Liver (tissue), 9 donors: ENCODE results near the gene MPDZ. TPM values are rescaled to one million over a fixed set of nuclear protein-coding genes. Genes with fewer than 3 reads are reported as not detected.

Source experiments
- DNase-seq: peaks from one replicate; pipeline ENCODE4 v3.0.0-alpha.2; 2017; ENCODE audit warnings: low spot score
- H3K27ac ChIP-seq, 2 donors: one replicate each; pipeline ENCODE4 v1.7.0; 2013; ENCODE audit warnings: inconsistent platforms in 2 of 2, low read length in 2 of 2, control low read depth in 1 of 2, low read depth in 1 of 2, mild to moderate bottlenecking in 1 of 2
- H3K27me3 ChIP-seq, 4 donors: one replicate each; pipeline versions ENCODE4 v1.6.1 to v1.7.0; 2013; ENCODE audit warnings: low read length in 3 of 4, inconsistent platforms in 1 of 4, mild to moderate bottlenecking in 1 of 4, moderate library complexity in 1 of 4; ENCODE audit not compliant: control insufficient read depth in 4 of 4, insufficient read depth in 4 of 4
- H3K36me3 ChIP-seq, 4 donors: one replicate each; pipeline versions ENCODE4 v1.6.1 to v1.7.0; 2013; ENCODE audit warnings: low read length in 3 of 4, mild to moderate bottlenecking in 3 of 4, low read depth in 1 of 4, moderate library complexity in 1 of 4; ENCODE audit not compliant: control insufficient read depth in 4 of 4, insufficient read depth in 3 of 4
- H3K4me1 ChIP-seq, 4 donors: one replicate each; pipeline versions ENCODE4 v1.6.1 to v1.7.0; 2013; ENCODE audit warnings: low read length in 3 of 4, mild to moderate bottlenecking in 3 of 4, moderate library complexity in 1 of 4; ENCODE audit not compliant: control insufficient read depth in 4 of 4, insufficient read depth in 4 of 4
- H3K4me3 ChIP-seq, 3 donors: one replicate each; pipeline versions ENCODE4 v1.6.1 to v1.7.0; 2013; ENCODE audit warnings: low read length in 3 of 3, control low read depth in 1 of 3, low read depth in 1 of 3, mild to moderate bottlenecking in 1 of 3
- H3K9ac ChIP-seq, 2 donors: one replicate each; pipeline ENCODE4 v1.7.0; 2013; ENCODE audit warnings: low read length in 2 of 2, mild to moderate bottlenecking in 2 of 2, moderate library complexity in 2 of 2, control low read depth in 1 of 2, low read depth in 1 of 2
- H3K9me3 ChIP-seq, 4 donors: one replicate each; pipeline versions ENCODE4 v1.6.1 to v1.7.0; 2013; ENCODE audit warnings: low read length in 3 of 4; ENCODE audit not compliant: control insufficient read depth in 4 of 4
- EGR1 ChIP-seq, 2 donors: IDR thresholded peaks; 2 replicates each; pipeline ENCODE4 v1.6.1; 2016 to 2018; ENCODE audit warnings: antibody characterized with exemption in 2 of 2, low read depth in 2 of 2
- FOXA1 ChIP-seq: IDR thresholded peaks from 2 replicates; pipeline ENCODE4 v1.6.1; 2016; ENCODE audit warnings: antibody characterized with exemption
- FOXA2 ChIP-seq: IDR thresholded peaks from 2 replicates; pipeline ENCODE4 v1.6.1; 2016; ENCODE audit warnings: antibody characterized with exemption
- HNF4A ChIP-seq, 2 donors: conservative IDR thresholded peaks; 2 replicates each; pipeline ENCODE4 v1.6.1; 2016; ENCODE audit warnings: antibody characterized with exemption in 2 of 2, mild to moderate bottlenecking in 2 of 2
- HNF4G ChIP-seq: IDR thresholded peaks from 2 replicates; pipeline ENCODE4 v1.6.1; 2016; ENCODE audit warnings: antibody characterized with exemption
- JUND ChIP-seq, 2 donors: IDR thresholded peaks; 2 replicates each; pipeline ENCODE4 v1.6.1; 2016; ENCODE audit warnings: antibody characterized with exemption in 2 of 2
- NR2F2 ChIP-seq: IDR thresholded peaks from 2 replicates; pipeline ENCODE4 v1.6.1; 2016; ENCODE audit warnings: antibody characterized with exemption
- RAD21 ChIP-seq, 2 donors: IDR thresholded peaks; 2 replicates each; pipeline ENCODE4 v1.6.1; 2016; ENCODE audit warnings: antibody characterized with exemption in 2 of 2, mild to moderate bottlenecking in 2 of 2
- RXRA ChIP-seq, 2 donors: IDR thresholded peaks; 2 replicates each; pipeline ENCODE4 v1.6.1; 2017 to 2018; ENCODE audit warnings: antibody characterized with exemption in 2 of 2, mild to moderate bottlenecking in 1 of 2
- SP1 ChIP-seq: IDR thresholded peaks from 2 replicates; pipeline ENCODE4 v1.6.1; 2018; ENCODE audit warnings: antibody characterized with exemption, mild to moderate bottlenecking
- YY1 ChIP-seq: IDR thresholded peaks from 2 replicates; pipeline ENCODE4 v1.6.1; 2016; ENCODE audit warnings: antibody characterized with exemption, mild to moderate bottlenecking
- WGBS: extraction: QIAGEN DNeasy Blood & Tissue Kit; methylation state at CpG from one replicate; pipeline ENCODE4 v1.1.7; 2013; 5-methylcytosine and 5-hydroxymethylcytosine counted together
- polyA plus RNA-seq, 2 donors: library from polyadenylated mRNA; stranded (reverse) in 1 of 2; unstranded in 1 of 2; fragments of 200-250 nt in 1 of 2; fragments of >200 nt in 1 of 2; fragmentation: Nextera tagmentation in 1 of 2; extraction: Ambion mirVana in 1 of 2; gene quantifications; one replicate each; pipeline versions ENCODE4 v1.2.1 to v1.2.3, GENCODE V29; 2013 to 2015
- total RNA-seq, 2 donors: library from RNA; depleted of rRNA; stranded (reverse); fragments of >200 nt; gene quantifications; one replicate each; pipeline ENCODE4 v1.2.3, GENCODE V29; 2014
- TF ChIP-seq, protein P1 (sequence below): IDR thresholded peaks from 2 replicates; pipeline ENCODE4 v1.6.1; 2016; ENCODE audit warnings: antibody characterized with exemption
- TF ChIP-seq, protein P2 (sequence below): IDR thresholded peaks from 2 replicates; pipeline ENCODE4 v1.6.1; 2016; ENCODE audit warnings: antibody characterized with exemption, mild to moderate bottlenecking
- donor health status: healthy.
- donor health status: healthy.
- donor health status: healthy.
- donor health status: healthy.
- donor health status: healthy.

Gene MPDZ
- total and polyA plus RNA-seq, 4 donors, result 20.3 to 71.2 (median 30.2) TPM

DNA sequence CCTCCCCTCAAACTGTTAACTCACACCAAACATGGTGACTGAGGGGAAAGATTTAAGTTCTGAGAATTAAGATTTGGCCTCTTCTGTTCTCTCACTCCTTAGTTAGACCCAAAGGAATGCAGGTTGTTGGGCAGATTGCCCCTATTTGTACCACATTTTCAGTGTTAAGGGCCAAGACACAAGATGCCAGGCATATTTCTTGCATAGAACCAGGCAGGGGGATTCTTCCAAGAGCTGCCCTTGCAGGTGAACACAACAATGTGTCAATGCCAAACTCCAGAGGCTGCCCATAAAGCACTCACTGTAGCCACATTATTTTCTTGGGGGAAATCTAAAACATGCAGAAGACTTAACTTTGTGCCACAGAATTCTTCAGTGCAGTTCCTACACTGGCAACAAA lies 14.7 kb downstream of the MPDZ start:
- TF ChIP-seq, protein P1, sequence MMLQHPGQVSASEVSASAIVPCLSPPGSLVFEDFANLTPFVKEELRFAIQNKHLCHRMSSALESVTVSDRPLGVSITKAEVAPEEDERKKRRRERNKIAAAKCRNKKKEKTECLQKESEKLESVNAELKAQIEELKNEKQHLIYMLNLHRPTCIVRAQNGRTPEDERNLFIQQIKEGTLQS, result no peak
- TF ChIP-seq FOXA1, result no peak
- no peak for TF ChIP-seq HNF4A (conservative IDR thresholded peaks at IDR 0.05)
- TF ChIP-seq RAD21 (IDR thresholded peaks at IDR 0.05), result no peak
- no peak for TF ChIP-seq HNF4G
- no peak for TF ChIP-seq SP1
- TF ChIP-seq EGR1 (IDR thresholded peaks at IDR 0.05; ENCODE audit: low read depth in 2 of 2), result no peak
- TF ChIP-seq FOXA2, result no peak
- TF ChIP-seq NR2F2, result no peak
- no peak for TF ChIP-seq JUND (IDR thresholded peaks at IDR 0.05)
- TF ChIP-seq RXRA (IDR thresholded peaks at IDR 0.05), result no peak
- TF ChIP-seq, protein P2, sequence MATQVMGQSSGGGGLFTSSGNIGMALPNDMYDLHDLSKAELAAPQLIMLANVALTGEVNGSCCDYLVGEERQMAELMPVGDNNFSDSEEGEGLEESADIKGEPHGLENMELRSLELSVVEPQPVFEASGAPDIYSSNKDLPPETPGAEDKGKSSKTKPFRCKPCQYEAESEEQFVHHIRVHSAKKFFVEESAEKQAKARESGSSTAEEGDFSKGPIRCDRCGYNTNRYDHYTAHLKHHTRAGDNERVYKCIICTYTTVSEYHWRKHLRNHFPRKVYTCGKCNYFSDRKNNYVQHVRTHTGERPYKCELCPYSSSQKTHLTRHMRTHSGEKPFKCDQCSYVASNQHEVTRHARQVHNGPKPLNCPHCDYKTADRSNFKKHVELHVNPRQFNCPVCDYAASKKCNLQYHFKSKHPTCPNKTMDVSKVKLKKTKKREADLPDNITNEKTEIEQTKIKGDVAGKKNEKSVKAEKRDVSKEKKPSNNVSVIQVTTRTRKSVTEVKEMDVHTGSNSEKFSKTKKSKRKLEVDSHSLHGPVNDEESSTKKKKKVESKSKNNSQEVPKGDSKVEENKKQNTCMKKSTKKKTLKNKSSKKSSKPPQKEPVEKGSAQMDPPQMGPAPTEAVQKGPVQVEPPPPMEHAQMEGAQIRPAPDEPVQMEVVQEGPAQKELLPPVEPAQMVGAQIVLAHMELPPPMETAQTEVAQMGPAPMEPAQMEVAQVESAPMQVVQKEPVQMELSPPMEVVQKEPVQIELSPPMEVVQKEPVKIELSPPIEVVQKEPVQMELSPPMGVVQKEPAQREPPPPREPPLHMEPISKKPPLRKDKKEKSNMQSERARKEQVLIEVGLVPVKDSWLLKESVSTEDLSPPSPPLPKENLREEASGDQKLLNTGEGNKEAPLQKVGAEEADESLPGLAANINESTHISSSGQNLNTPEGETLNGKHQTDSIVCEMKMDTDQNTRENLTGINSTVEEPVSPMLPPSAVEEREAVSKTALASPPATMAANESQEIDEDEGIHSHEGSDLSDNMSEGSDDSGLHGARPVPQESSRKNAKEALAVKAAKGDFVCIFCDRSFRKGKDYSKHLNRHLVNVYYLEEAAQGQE, result no peak
- no peak overlapping the region for H3K9ac ChIP-seq
- no peaks in the 10 kb centered on the region for H3K36me3 ChIP-seq
- H3K9me3 ChIP-seq, result no peaks in the 10 kb centered on the region
- H3K27me3 ChIP-seq, result no peaks in the 10 kb centered on the region
- no peaks in the 10 kb centered on the region for H3K4me1 ChIP-seq
- no peak for DNase-seq
- H3K4me3 ChIP-seq, result no peak overlapping the region
- no peak overlapping the region for H3K27ac ChIP-seq

DNA sequence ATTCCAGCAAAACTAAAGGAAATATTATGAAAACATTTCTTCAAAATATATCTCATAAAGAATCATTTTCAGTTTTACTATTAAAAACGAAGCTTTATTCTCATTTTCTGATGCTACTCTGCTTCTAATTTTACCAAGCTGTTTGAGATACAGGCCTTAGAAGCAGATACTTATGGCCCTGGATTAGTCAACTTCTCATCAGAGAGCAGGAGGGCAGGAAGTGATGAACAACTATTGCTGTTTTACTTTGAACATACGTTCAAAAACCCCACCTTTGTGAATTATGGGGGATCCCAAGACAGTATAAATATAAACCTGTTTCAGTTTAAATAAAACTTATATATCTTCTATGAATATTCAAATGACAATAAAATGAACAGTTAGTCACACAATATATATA lies 16.0 kb downstream of the MPDZ start:
- no peaks in the 10 kb centered on the region for H3K27me3 ChIP-seq
- WGBS, result 66% methylated on average over 2 of the region's 2 CpGs
- H3K36me3 ChIP-seq, result no peaks in the 10 kb centered on the region
- no peak overlapping the region for H3K9ac ChIP-seq
- H3K27ac ChIP-seq, result no peak overlapping the region
- no peaks in the 10 kb centered on the region for H3K9me3 ChIP-seq
- no peak overlapping the region for H3K4me3 ChIP-seq
- H3K4me1 ChIP-seq, result no peaks in the 10 kb centered on the region
- TF ChIP-seq YY1, result no peak
- TF ChIP-seq, protein P2, result no peak
- TF ChIP-seq, protein P1, result no peak
- DNase-seq, result no peak
